Sigmoid colon (tissue), 7 donors: ENCODE results near the gene PRR23C. TPM values are rescaled to one million over a fixed set of nuclear protein-coding genes. Genes with fewer than 3 reads are reported as not detected.

Source experiments
- DNase-seq: peaks from one replicate; pipeline ENCODE4 v3.0.0-alpha.2; 2019
- H3K27ac ChIP-seq, 4 donors: fragments of 200-600 bp; sonication (generic); one replicate each; pipeline ENCODE4 v1.5.1; 2016 to 2019; ENCODE audit warnings: mild to moderate bottlenecking in 1 of 4
- H3K27me3 ChIP-seq, 3 donors: fragments of 200-600 bp; sonication (generic); one replicate each; pipeline ENCODE4 v1.5.1; 2019; ENCODE audit warnings: mild to moderate bottlenecking in 1 of 3
- H3K36me3 ChIP-seq, 4 donors: fragments of 200-600 bp; sonication (generic); one replicate each; pipeline ENCODE4 v1.5.1; 2016 to 2019
- H3K4me1 ChIP-seq, 4 donors: fragments of 200-600 bp; sonication (generic); one replicate each; pipeline ENCODE4 v1.5.1; 2017 to 2019
- H3K4me3 ChIP-seq, 4 donors: fragments of 200-600 bp; sonication (generic); one replicate each; pipeline ENCODE4 v1.5.1; 2017 to 2019; ENCODE audit warnings: mild to moderate bottlenecking in 2 of 4, moderate library complexity in 1 of 4
- H3K9me3 ChIP-seq, 4 donors: fragments of 200-600 bp in 3 of 4; sonication (generic) in 3 of 4; one replicate each; pipeline versions ENCODE4 v1.5.1 to v1.6.1; 2013 to 2019
- CTCF ChIP-seq, 4 experiments: fragments of 450-650 bp in 3 of 4; fragments of 200-600 bp in 1 of 4; IDR thresholded peaks; one replicate each; pipeline ENCODE4 v1.5.1; 2016 to 2019; ENCODE audit warnings: antibody characterized with exemption in 4 of 4, mild to moderate bottlenecking in 3 of 4, moderate library complexity in 2 of 4
- EP300 ChIP-seq, 4 donors: sonication (generic); formaldehyde crosslinking; IDR thresholded peaks; one replicate each; pipeline ENCODE4 v1.6.1; 2017; ENCODE audit warnings: antibody characterized with exemption in 4 of 4
- POLR2A ChIP-seq, 2 donors: fragments of 450-650 bp; IDR thresholded peaks; one replicate each; pipeline ENCODE4 v1.6.1; 2016; ENCODE audit warnings: antibody characterized with exemption in 2 of 2, mild to moderate bottlenecking in 2 of 2, moderate library complexity in 2 of 2
- POLR2AphosphoS5 ChIP-seq, 4 donors: sonication (generic); formaldehyde crosslinking; IDR thresholded peaks; one replicate each; pipeline ENCODE4 v1.6.1; 2017; ENCODE audit warnings: antibody characterized with exemption in 4 of 4
- WGBS, 2 donors: extraction: QIAGEN DNeasy Blood & Tissue Kit; methylation state at CpG; one replicate each; pipeline ENCODE4 v1.1.7; 2013; 5-methylcytosine and 5-hydroxymethylcytosine counted together
- intact Hi-C: fragments of 100-400 bp; cut with DNase I; formaldehyde crosslinking; loops from one replicate; pipeline ENCODE4 v1.15.1; 2023
- polyA plus RNA-seq, 3 donors: library from polyadenylated mRNA; stranded (reverse); fragments of 200-250 nt; gene quantifications; one replicate each; pipeline ENCODE4 v1.2.3, GENCODE V29; 2013
- total RNA-seq, 4 donors: library from RNA; depleted of rRNA; stranded (reverse); fragments of >200 nt; gene quantifications; one replicate each; pipeline ENCODE4 v1.1.0, GENCODE V29; 2016
- donor health status: healthy with polysubstance abuse.
- donor health status: Bipolar disorder and iron deficiency.
- donor health status: healthy.

Gene PRR23C
- total RNA-seq (not detected), polyA plus RNA-seq (not detected)

GRCh38 chr3:139044366-139045210 lies at the start of gene PRR23C:
TSS of gene PRR23C (minus strand) at chr3:139044892. CDS start at chr3:139044620, 272 bp downstream.
- H3K27me3 ChIP-seq: no peaks in the 10 kb centered on the region
- no peak within 1 kb of the TSS for H3K4me3 ChIP-seq
- WGBS, 2 donors: 52 to 80% methylated on average over 77 of the region's 77 CpGs
- peaks cover 0 to 3% (median 1%) of the 10 kb centered on the region in 4 donors for H3K9me3 ChIP-seq
- H3K36me3 ChIP-seq: no peaks in the 10 kb centered on the region
- no peak for DNase-seq
- no peak within 1 kb of the TSS for H3K27ac ChIP-seq
- intact Hi-C loops: no loop called here
- H3K4me1 ChIP-seq: no peaks in the 10 kb centered on the region
- no peak for TF ChIP-seq POLR2AphosphoS5 (IDR thresholded peaks at IDR 0.05)

- 77 to 84% methylated on average over 1 of the region's 1 CpG for WGBS, 2 donors
- Histone ChIP-seq H3K27me3 (no peaks in the 10 kb centered on the region), H3K36me3 (no peaks in the 10 kb centered on the region), H3K9me3 (no peaks in the 10 kb centered on the region), H3K27ac (no peak overlapping the region), H3K4me3 (no peak overlapping the region), H3K4me1 (no peaks in the 10 kb centered on the region)
- TF ChIP-seq POLR2AphosphoS5 (IDR thresholded peaks at IDR 0.05) (no peak), POLR2A (IDR thresholded peaks at IDR 0.05) (no peak), CTCF (IDR thresholded peaks at IDR 0.05) (no peak), EP300 (IDR thresholded peaks at IDR 0.05) (no peak)
- DNase-seq: no peak
- intact Hi-C loops: no loop called here
Measured at GRCh38 chr3:139093840-139094239, 49.1 kb upstream of the PRR23C start.

- Histone ChIP-seq H3K27me3 (no peaks in the 10 kb centered on the region), H3K4me1 (no peaks in the 10 kb centered on the region), H3K4me3 (no peak overlapping the region), H3K27ac (no peak overlapping the region), H3K36me3 (no peaks in the 10 kb centered on the region), H3K9me3 (no peaks in the 10 kb centered on the region)
- no peak for TF ChIP-seq CTCF (IDR thresholded peaks at IDR 0.05)
- no peak for TF ChIP-seq POLR2AphosphoS5 (IDR thresholded peaks at IDR 0.05)
- no peak for TF ChIP-seq POLR2A (IDR thresholded peaks at IDR 0.05)
- TF ChIP-seq EP300 (IDR thresholded peaks at IDR 0.05): no peak
- no peak for DNase-seq
- intact Hi-C loops: no loop called here
- WGBS, 2 donors: 87 to 94% methylated on average over 8 of the region's 8 CpGs
Measured at GRCh38 chr3:139088462-139089324, 44.0 kb upstream of the PRR23C start.

- DNase-seq: no peak
- Histone ChIP-seq H3K36me3 (no peaks in the 10 kb centered on the region), H3K4me1 (no peaks in the 10 kb centered on the region), H3K9me3 (no peaks in the 10 kb centered on the region), H3K27me3 (no peaks in the 10 kb centered on the region), H3K27ac (no peak overlapping the region), H3K4me3 (no peak overlapping the region)
- intact Hi-C loops: no loop called here
- TF ChIP-seq POLR2A (IDR thresholded peaks at IDR 0.05) (no peak), POLR2AphosphoS5 (IDR thresholded peaks at IDR 0.05) (no peak), EP300 (IDR thresholded peaks at IDR 0.05) (no peak), CTCF (IDR thresholded peaks at IDR 0.05) (no peak)
- WGBS, 2 donors: 67 to 77% methylated on average over 4 of the region's 4 CpGs
Measured at GRCh38 chr3:139087621-139088020, 42.9 kb upstream of the PRR23C start.

- no peaks in the 10 kb centered on the region for H3K4me1 ChIP-seq
- intact Hi-C loops: no loop called here
- no peak overlapping the region for H3K27ac ChIP-seq
- no peak overlapping the region for H3K4me3 ChIP-seq
- no peak for DNase-seq
- no peak for TF ChIP-seq CTCF (IDR thresholded peaks at IDR 0.05)
- TF ChIP-seq EP300 (IDR thresholded peaks at IDR 0.05): no peak
- TF ChIP-seq POLR2A (IDR thresholded peaks at IDR 0.05): no peak
- no peak for TF ChIP-seq POLR2AphosphoS5 (IDR thresholded peaks at IDR 0.05)
- H3K27me3 ChIP-seq: no peaks in the 10 kb centered on the region
- no peaks in the 10 kb centered on the region for H3K9me3 ChIP-seq
- no peaks in the 10 kb centered on the region for H3K36me3 ChIP-seq
Measured at GRCh38 chr3:139084176-139084575, 39.5 kb upstream of the PRR23C start.
